Esophagus muscularis mucosa (tissue), 4 donors: Measurements from ENCODE around the gene WSCD2. TPM values are rescaled to one million over a fixed set of nuclear protein-coding genes. Genes with fewer than 3 reads are reported as not detected.

Source experiments
- DNase-seq: peaks from one replicate; pipeline ENCODE4 v3.0.0-alpha.2; 2017; ENCODE audit errors: extremely low spot score
- H3K27ac ChIP-seq, 4 donors: fragments of 200-600 bp; sonication (generic); replicated peaks in 1 of 4; 1 replicate in 3 of 4; 2 replicates in 1 of 4; pipeline ENCODE4 v1.5.1; 2016 to 2019; ENCODE audit warnings: mild to moderate bottlenecking in 1 of 4
- H3K27me3 ChIP-seq, 4 donors: fragments of 200-600 bp; sonication (generic); one replicate each; pipeline versions ENCODE4 v1.5.1 to v1.6.0; 2016 to 2019
- H3K36me3 ChIP-seq, 4 donors: fragments of 200-600 bp; sonication (generic); one replicate each; pipeline ENCODE4 v1.5.1; 2016 to 2019
- H3K4me1 ChIP-seq, 4 donors: fragments of 200-600 bp; sonication (generic); one replicate each; pipeline ENCODE4 v1.5.1; 2016 to 2019
- H3K4me3 ChIP-seq, 4 donors: fragments of 200-600 bp; sonication (generic); 1 replicate in 2 of 4; 2 replicates in 2 of 4; pipeline ENCODE4 v1.5.1; 2016 to 2019; ENCODE audit warnings: mild to moderate bottlenecking in 4 of 4, moderate library complexity in 1 of 4
- H3K9me3 ChIP-seq, 4 donors: fragments of 200-600 bp; sonication (generic); 1 replicate in 3 of 4; 2 replicates in 1 of 4; pipeline ENCODE4 v1.5.1; 2016 to 2019
- EP300 ChIP-seq: sonication (generic); formaldehyde crosslinking; IDR thresholded peaks from one replicate; pipeline ENCODE4 v1.6.1; 2017; ENCODE audit warnings: antibody characterized with exemption
- POLR2A ChIP-seq: fragments of 450-650 bp; IDR thresholded peaks from one replicate; pipeline ENCODE4 v1.6.1; 2017; ENCODE audit warnings: antibody characterized with exemption, moderate library complexity, mild to moderate bottlenecking, low read depth
- POLR2AphosphoS5 ChIP-seq, 2 donors: sonication (generic); formaldehyde crosslinking; IDR thresholded peaks; one replicate each; pipeline ENCODE4 v1.6.1; 2017; ENCODE audit warnings: antibody characterized with exemption in 2 of 2
- WGBS: methylation state at CpG from one replicate; pipeline ENCODE4 v1.1.5; 2018; 5-methylcytosine and 5-hydroxymethylcytosine counted together
- intact Hi-C: fragments of 100-400 bp; cut with DNase I; formaldehyde crosslinking; loops from one replicate; pipeline ENCODE4 v1.15.1; 2023
- total RNA-seq, 4 donors: library from RNA; depleted of rRNA; stranded (reverse); fragments of >200 nt; gene quantifications; one replicate each; pipeline versions ENCODE4 v1.1.0 to v1.2.1, GENCODE V29; 2016
- TF ChIP-seq, protein P1 (sequence below), 3 experiments: fragments of 200-600 bp in 2 of 3; fragments of 450-650 bp in 1 of 3; sonication (generic) in 2 of 3; IDR thresholded peaks; one replicate each; pipeline ENCODE4 v1.5.1; 2017 to 2019; ENCODE audit warnings: antibody characterized with exemption in 3 of 3, mild to moderate bottlenecking in 2 of 3, moderate library complexity in 1 of 3

Gene WSCD2
- total RNA-seq, 4 donors from 2014 or later: 24.7 to 47.9 (median 30.4) TPM

- H3K27me3 ChIP-seq: no peaks in the 10 kb centered on the region
- H3K9me3 ChIP-seq: no peaks in the 10 kb centered on the region
- H3K36me3 ChIP-seq: no peaks in the 10 kb centered on the region
- no peak for TF ChIP-seq POLR2AphosphoS5 (IDR thresholded peaks at IDR 0.05)
- TF ChIP-seq POLR2A: no peak
- TF ChIP-seq, protein P1, sequence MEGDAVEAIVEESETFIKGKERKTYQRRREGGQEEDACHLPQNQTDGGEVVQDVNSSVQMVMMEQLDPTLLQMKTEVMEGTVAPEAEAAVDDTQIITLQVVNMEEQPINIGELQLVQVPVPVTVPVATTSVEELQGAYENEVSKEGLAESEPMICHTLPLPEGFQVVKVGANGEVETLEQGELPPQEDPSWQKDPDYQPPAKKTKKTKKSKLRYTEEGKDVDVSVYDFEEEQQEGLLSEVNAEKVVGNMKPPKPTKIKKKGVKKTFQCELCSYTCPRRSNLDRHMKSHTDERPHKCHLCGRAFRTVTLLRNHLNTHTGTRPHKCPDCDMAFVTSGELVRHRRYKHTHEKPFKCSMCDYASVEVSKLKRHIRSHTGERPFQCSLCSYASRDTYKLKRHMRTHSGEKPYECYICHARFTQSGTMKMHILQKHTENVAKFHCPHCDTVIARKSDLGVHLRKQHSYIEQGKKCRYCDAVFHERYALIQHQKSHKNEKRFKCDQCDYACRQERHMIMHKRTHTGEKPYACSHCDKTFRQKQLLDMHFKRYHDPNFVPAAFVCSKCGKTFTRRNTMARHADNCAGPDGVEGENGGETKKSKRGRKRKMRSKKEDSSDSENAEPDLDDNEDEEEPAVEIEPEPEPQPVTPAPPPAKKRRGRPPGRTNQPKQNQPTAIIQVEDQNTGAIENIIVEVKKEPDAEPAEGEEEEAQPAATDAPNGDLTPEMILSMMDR (IDR thresholded peaks at IDR 0.05): no peak
- TF ChIP-seq EP300: no peak
- no peak for DNase-seq
- intact Hi-C loops: no loop called here
- no peak overlapping the region for H3K4me3 ChIP-seq
- H3K27ac ChIP-seq: peak overlapping the region; percentile 80 to 86 (median 85)
- H3K4me1 ChIP-seq: peaks cover 16 to 66% (median 57%) of the 10 kb centered on the region in 4 donors
- WGBS: 100% methylated on average over 1 of the region's 1 CpG
Measured at GRCh38 chr12:108110844-108111243, 18.2 kb upstream of the WSCD2 start.

GRCh38 chr12:108112832-108113556 lies 16.1 kb upstream of the WSCD2 start:
- peak in 1 of 2 donors; percentile 4 for TF ChIP-seq POLR2AphosphoS5 (IDR thresholded peaks at IDR 0.05)
- no peak for TF ChIP-seq POLR2A
- TF ChIP-seq, protein P1 (IDR thresholded peaks at IDR 0.05): peak in 2 of 3 experiments; percentile 24 to 30
- no peak for DNase-seq
- intact Hi-C loops: no loop called here

GRCh38 chr12:108115123-108116121 lies 13.7 kb upstream of the WSCD2 start:
- Histone ChIP-seq H3K9me3 (no peaks in the 10 kb centered on the region), H3K36me3 (no peaks in the 10 kb centered on the region), H3K27me3 (no peaks in the 10 kb centered on the region), H3K27ac (peak overlapping the region; percentile 80 to 86 (median 85)), H3K4me3 (no peak overlapping the region), H3K4me1 (peaks cover 16 to 77% (median 67%) of the 10 kb centered on the region in 4 donors)
- TF ChIP-seq EP300 (no peak), POLR2A (no peak), POLR2AphosphoS5 (IDR thresholded peaks at IDR 0.05) (no peak)
- TF ChIP-seq, protein P1 (IDR thresholded peaks at IDR 0.05): no peak
- intact Hi-C loops: no loop called here
- DNase-seq: no peak
- 42% methylated on average over 7 of the region's 7 CpGs for WGBS

More at GRCh38 chr12:108112832-108113556, 16.1 kb upstream of the WSCD2 start:
- 45% methylated on average over 5 of the region's 11 CpGs for WGBS
- Histone ChIP-seq H3K27ac (peak overlapping the region; percentile 80 to 86 (median 85)), H3K27me3 (no peaks in the 10 kb centered on the region), H3K4me1 (peaks cover 16 to 62% (median 57%) of the 10 kb centered on the region in 4 donors), H3K36me3 (no peaks in the 10 kb centered on the region), H3K4me3 (no peak overlapping the region), H3K9me3 (no peaks in the 10 kb centered on the region)

GRCh38 chr12:108116254-108116653 lies 12.8 kb upstream of the WSCD2 start:
- H3K4me1 ChIP-seq: peaks cover 16 to 82% (median 69%) of the 10 kb centered on the region in 4 donors
- DNase-seq: no peak
- intact Hi-C loops: no loop called here
- no peak overlapping the region for H3K4me3 ChIP-seq
- H3K27ac ChIP-seq: peak overlapping the region; percentile 80 to 86 (median 85)
- no peaks in the 10 kb centered on the region for H3K9me3 ChIP-seq
- H3K36me3 ChIP-seq: no peaks in the 10 kb centered on the region
- no peaks in the 10 kb centered on the region for H3K27me3 ChIP-seq
- 70% methylated on average over 4 of the region's 4 CpGs for WGBS
- TF ChIP-seq, protein P1 (IDR thresholded peaks at IDR 0.05): no peak
- TF ChIP-seq POLR2AphosphoS5 (IDR thresholded peaks at IDR 0.05): no peak
- no peak for TF ChIP-seq POLR2A
- TF ChIP-seq EP300: no peak
